Caco-2 (cell line): ENCODE data around the gene SMAD2. TPM values are rescaled to one million over a fixed set of nuclear protein-coding genes. Genes with fewer than 3 reads are reported as not detected.

ENCODE experiments used
- BruUV-seq: library from RNA; stranded (reverse); fragments of 400-500 nt; replicated peaks from 2 replicates; lab custom pipeline; 2021; lab: Mats Ljungman, UMichigan
- CTCF ChIA-PET: fragments of 300-600 bp; sonication (Branson Sonifier 250); formaldehyde crosslinking; loops from one replicate; lab custom pipeline; 2022; ENCODE audit warnings: antibody characterized with exemption; lab: Charles Lee
- POLR2A ChIA-PET: fragments of 300-600 bp; sonication (Branson Sonifier 250); formaldehyde crosslinking; loops from one replicate; lab custom pipeline; 2022; ENCODE audit warnings: antibody characterized with exemption; lab: Charles Lee
- DNase-seq, 2 experiments: peaks; one replicate each; pipeline versions ENCODE4 v3.0.0 to v3.0.0-alpha.2; 2020 to 2022
- H3K27me3 ChIP-seq: replicated peaks from 2 replicates; pipeline ENCODE4 v1.6.0; 2011; ENCODE audit warnings: low read length; ENCODE audit not compliant: control insufficient read depth, insufficient read depth
- H3K36me3 ChIP-seq: 2 replicates; pipeline ENCODE4 v1.5.1; 2011; ENCODE audit warnings: low read length; ENCODE audit not compliant: control insufficient read depth, insufficient read depth
- H3K4me1 ChIP-seq: fragments of 250-450 bp; sonication (Bioruptor Pico); 2 replicates; pipeline ENCODE4 v1.5.1; 2020; ENCODE audit warnings: mild to moderate bottlenecking
- H3K4me3 ChIP-seq: 2 replicates; pipeline ENCODE4 v1.5.1; 2011; ENCODE audit warnings: low read depth, mild to moderate bottlenecking, control low read depth, low read length
- H3K9me3 ChIP-seq: fragments of 250-450 bp; sonication (Bioruptor Pico); 2 replicates; pipeline ENCODE4 v1.5.1; 2020; ENCODE audit warnings: mild to moderate bottlenecking, moderate library complexity
- H3K27ac Mint-ChIP-seq: one replicate; pipeline ENCODE4 v1.8.0; 2022; ENCODE audit warnings: mixed read lengths; ENCODE audit not compliant: unreplicated experiment
- H3K27me3 Mint-ChIP-seq: one replicate; pipeline ENCODE4 v1.8.0; 2022; ENCODE audit warnings: mixed read lengths; ENCODE audit not compliant: insufficient read depth, unreplicated experiment
- H3K36me3 Mint-ChIP-seq: one replicate; pipeline ENCODE4 v1.8.0; 2022; ENCODE audit warnings: mild to moderate bottlenecking, mixed read lengths; ENCODE audit not compliant: insufficient read depth, unreplicated experiment
- H3K4me1 Mint-ChIP-seq: one replicate; pipeline ENCODE4 v1.8.0; 2022; ENCODE audit warnings: low read depth, mixed read lengths; ENCODE audit not compliant: unreplicated experiment
- H3K4me3 Mint-ChIP-seq: one replicate; pipeline ENCODE4 v1.8.0; 2022; ENCODE audit warnings: mild to moderate bottlenecking, moderate library complexity, mixed read lengths; ENCODE audit not compliant: unreplicated experiment
- H3K9me3 Mint-ChIP-seq: one replicate; pipeline ENCODE4 v1.8.0; 2022; ENCODE audit warnings: mixed read lengths; ENCODE audit not compliant: unreplicated experiment
- intact Hi-C: fragments of 100-400 bp; cut with micrococcal nuclease; formaldehyde crosslinking; loops from one replicate; pipeline ENCODE4 v1.10.0; 2022; ENCODE audit not compliant: unreplicated experiment
- total RNA-seq: library from RNA; stranded (reverse); gene quantifications from 2 replicates; pipeline ENCODE4 v1.2.3, GENCODE V29; 2022
- TF ChIP-seq, protein P1 (sequence below), 2 experiments: fragments of 200-600 bp in 1 of 2; IDR thresholded peaks; 1 replicate in 1 of 2; 2 replicates in 1 of 2; pipeline versions ENCODE4 v1.5.1 to v1.8.0; 2011 to 2022; ENCODE audit warnings: antibody characterized with exemption in 1 of 2, control low read depth in 1 of 2, inconsistent platforms in 1 of 2, low read depth in 1 of 2, low read length in 1 of 2, mild to moderate bottlenecking in 1 of 2, moderate library complexity in 1 of 2; ENCODE audit not compliant: insufficient read depth in 1 of 2, severe bottlenecking in 1 of 2, unreplicated experiment in 1 of 2

SMAD2 gene
- total RNA-seq, 1 experiment from 2014 or later: 53.5 TPM

DNA sequence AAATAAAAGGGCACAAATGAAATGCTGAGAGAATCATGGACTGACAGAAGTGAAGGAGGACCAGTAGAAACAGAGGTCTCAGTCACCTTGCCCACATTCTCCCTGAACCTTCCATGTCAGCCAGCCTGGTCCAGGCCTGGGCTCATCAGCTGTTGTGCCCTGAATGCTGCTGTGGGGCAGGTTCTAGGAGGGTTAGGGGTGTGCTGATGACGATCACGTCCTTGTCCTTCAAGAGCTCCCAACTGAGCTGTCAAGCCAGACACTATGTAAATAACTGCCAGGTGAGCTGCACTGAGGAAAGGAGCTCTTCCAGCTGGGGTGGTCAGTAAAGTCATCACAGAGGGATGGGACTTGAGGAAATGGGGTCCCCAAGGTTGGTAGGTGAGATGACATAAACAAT, 156.5 kb downstream of the SMAD2 start:
- H3K36me3 Mint-ChIP-seq: no peaks in the 10 kb centered on the region
- TF ChIP-seq, protein P1, sequence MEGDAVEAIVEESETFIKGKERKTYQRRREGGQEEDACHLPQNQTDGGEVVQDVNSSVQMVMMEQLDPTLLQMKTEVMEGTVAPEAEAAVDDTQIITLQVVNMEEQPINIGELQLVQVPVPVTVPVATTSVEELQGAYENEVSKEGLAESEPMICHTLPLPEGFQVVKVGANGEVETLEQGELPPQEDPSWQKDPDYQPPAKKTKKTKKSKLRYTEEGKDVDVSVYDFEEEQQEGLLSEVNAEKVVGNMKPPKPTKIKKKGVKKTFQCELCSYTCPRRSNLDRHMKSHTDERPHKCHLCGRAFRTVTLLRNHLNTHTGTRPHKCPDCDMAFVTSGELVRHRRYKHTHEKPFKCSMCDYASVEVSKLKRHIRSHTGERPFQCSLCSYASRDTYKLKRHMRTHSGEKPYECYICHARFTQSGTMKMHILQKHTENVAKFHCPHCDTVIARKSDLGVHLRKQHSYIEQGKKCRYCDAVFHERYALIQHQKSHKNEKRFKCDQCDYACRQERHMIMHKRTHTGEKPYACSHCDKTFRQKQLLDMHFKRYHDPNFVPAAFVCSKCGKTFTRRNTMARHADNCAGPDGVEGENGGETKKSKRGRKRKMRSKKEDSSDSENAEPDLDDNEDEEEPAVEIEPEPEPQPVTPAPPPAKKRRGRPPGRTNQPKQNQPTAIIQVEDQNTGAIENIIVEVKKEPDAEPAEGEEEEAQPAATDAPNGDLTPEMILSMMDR (IDR thresholded peaks at IDR 0.05; ENCODE audit: insufficient read depth in 1 of 2, low read depth in 1 of 2, low read length in 1 of 2, severe bottlenecking in 1 of 2, unreplicated experiment in 1 of 2): no peak
- no peak overlapping the region for H3K27ac Mint-ChIP-seq
- H3K27me3 Mint-ChIP-seq: peaks cover 4% of the 10 kb centered on the region
- no peak for DNase-seq
- Histone ChIP-seq H3K4me1 (no peaks in the 10 kb centered on the region), H3K27me3 (no peaks in the 10 kb centered on the region), H3K9me3 (no peaks in the 10 kb centered on the region), H3K36me3 (no peaks in the 10 kb centered on the region), H3K4me3 (no peak overlapping the region)
- ChIA-PET CTCF (interaction anchor here (0.6 kb wide), 1 partner anchor 15 kb away, joined by 4 read pairs; no protein-coding TSS in a partner anchor), POLR2A (no interaction called here)
- no TSS peak for BruUV-seq
- no peaks in the 10 kb centered on the region for H3K4me1 Mint-ChIP-seq
- no peak overlapping the region for H3K4me3 Mint-ChIP-seq
- H3K9me3 Mint-ChIP-seq: no peaks in the 10 kb centered on the region
- intact Hi-C loops: no loop called here

DNA sequence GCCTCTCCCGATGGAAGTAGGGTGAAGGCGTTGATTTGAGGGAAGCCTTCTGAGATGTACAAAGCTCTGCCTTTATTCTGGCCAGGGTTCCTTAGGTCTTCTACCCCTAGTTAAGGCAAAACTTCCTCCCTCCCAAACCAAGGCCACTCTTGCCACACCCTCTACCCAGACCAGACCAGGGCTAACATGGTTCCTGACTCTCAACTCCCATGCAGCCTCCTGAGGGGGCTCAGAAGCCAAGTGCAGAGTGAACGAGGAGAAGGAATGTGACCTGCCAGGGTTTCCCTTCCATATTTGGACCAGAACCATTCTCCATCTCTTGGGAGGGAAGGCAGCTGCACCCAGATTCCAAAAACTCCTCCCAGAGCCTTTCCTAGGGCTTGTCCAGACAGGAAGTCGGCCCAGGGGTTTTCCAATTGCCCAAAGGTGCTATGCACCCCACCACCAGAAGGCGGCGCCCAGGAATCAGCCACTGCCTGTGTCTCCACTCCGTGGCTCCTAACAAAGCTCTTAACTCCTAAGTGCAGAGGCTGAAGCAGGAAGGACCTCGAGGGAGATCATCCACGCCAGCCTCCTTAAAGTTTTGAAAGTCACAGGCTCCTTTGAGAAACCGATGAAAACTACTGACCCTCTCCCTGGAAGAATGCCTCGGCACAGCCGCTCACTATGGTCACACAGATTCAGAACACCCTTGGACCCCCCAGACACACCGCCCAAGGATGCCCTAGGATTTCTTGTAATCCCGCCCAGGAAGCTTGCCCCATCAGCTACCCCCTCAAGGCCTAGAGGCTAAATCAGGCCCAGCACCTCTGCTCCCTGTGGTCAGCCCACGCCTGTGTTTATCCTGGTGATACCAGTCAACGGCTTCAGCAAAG, 157.8 kb downstream of the SMAD2 start:
- H3K27me3 Mint-ChIP-seq: peaks cover 4% of the 10 kb centered on the region
- H3K9me3 Mint-ChIP-seq: no peaks in the 10 kb centered on the region
- no peaks in the 10 kb centered on the region for H3K4me1 ChIP-seq
- no TSS peak for BruUV-seq
- CTCF ChIA-PET: no interaction called here
- no peaks in the 10 kb centered on the region for H3K27me3 ChIP-seq
- DNase-seq: peak; percentile 38 to 58
- intact Hi-C loops: loop anchor here (1.0 kb wide), 1 partner anchor 250 kb away; no protein-coding TSS in a partner anchor
- no peak overlapping the region for H3K4me3 Mint-ChIP-seq
- no peaks in the 10 kb centered on the region for H3K9me3 ChIP-seq
- no peaks in the 10 kb centered on the region for H3K36me3 Mint-ChIP-seq
- no peak overlapping the region for H3K27ac Mint-ChIP-seq
- H3K4me3 ChIP-seq: no peak overlapping the region
- TF ChIP-seq, protein P1 (IDR thresholded peaks at IDR 0.05; ENCODE audit: insufficient read depth in 1 of 2, low read depth in 1 of 2, low read length in 1 of 2, severe bottlenecking in 1 of 2, unreplicated experiment in 1 of 2): peak; percentile 39 to 52
- POLR2A ChIA-PET: interaction anchor here (0.6 kb wide), 1 partner anchor 393 kb away, joined by 3 read pairs; no protein-coding TSS in a partner anchor
- H3K36me3 ChIP-seq: no peaks in the 10 kb centered on the region
- no peaks in the 10 kb centered on the region for H3K4me1 Mint-ChIP-seq

DNA sequence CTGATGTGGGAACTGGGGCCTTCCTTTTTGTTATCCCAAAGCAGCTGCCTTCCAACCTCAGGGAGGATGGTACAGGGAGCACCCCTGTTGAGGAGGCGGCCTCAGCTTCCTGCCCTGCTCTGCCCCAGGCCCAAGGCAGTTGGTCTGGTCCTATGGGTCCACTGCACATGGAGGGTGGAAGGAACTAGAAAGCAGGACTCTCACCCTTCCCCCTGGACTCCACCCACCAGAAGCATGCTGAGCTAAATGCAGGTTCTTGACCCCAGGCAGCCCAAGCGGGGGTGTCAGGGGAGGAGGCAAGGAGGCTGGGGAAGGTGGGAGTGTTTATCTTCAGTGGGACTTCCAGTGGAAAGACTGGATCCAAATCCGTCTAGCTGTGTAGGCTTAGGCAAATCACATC, 158.5 kb downstream of the SMAD2 start:
- POLR2A ChIA-PET: no interaction called here
- no peak overlapping the region for H3K4me3 Mint-ChIP-seq

More for the DNA sequence above, 158.5 kb downstream of the SMAD2 start:
- no TSS peak for BruUV-seq
- no peaks in the 10 kb centered on the region for H3K36me3 Mint-ChIP-seq
- CTCF ChIA-PET: no interaction called here
- no peak overlapping the region for H3K27ac Mint-ChIP-seq
- TF ChIP-seq, protein P1 (IDR thresholded peaks at IDR 0.05; ENCODE audit: insufficient read depth in 1 of 2, low read depth in 1 of 2, low read length in 1 of 2, severe bottlenecking in 1 of 2, unreplicated experiment in 1 of 2): no peak
- no peaks in the 10 kb centered on the region for H3K4me1 Mint-ChIP-seq
- Histone ChIP-seq H3K4me1 (no peaks in the 10 kb centered on the region), H3K36me3 (no peaks in the 10 kb centered on the region), H3K4me3 (no peak overlapping the region), H3K27me3 (no peaks in the 10 kb centered on the region), H3K9me3 (no peaks in the 10 kb centered on the region)
- no peaks in the 10 kb centered on the region for H3K9me3 Mint-ChIP-seq
- intact Hi-C loops: loop anchor here (1.0 kb wide), 1 partner anchor 250 kb away; no protein-coding TSS in a partner anchor
- peaks cover 4% of the 10 kb centered on the region for H3K27me3 Mint-ChIP-seq
- no peak for DNase-seq
